Tibial nerve (tissue), 3 donors: ENCODE measurements around the gene CLDN12.

Experiments used
- CTCF ChIP-seq, 5 experiments: fragments of 200-600 bp in 3 of 5; fragments of 450-650 bp in 2 of 5; sonication (generic) in 3 of 5; IDR thresholded peaks; one replicate each; pipeline ENCODE4 v1.5.1; 2016 to 2019; ENCODE audit warnings: antibody characterized with exemption in 5 of 5, mild to moderate bottlenecking in 3 of 5, moderate library complexity in 2 of 5
- POLR2A ChIP-seq, 2 donors: fragments of 450-650 bp; IDR thresholded peaks; one replicate each; pipeline ENCODE4 v1.6.1; 2017; ENCODE audit warnings: antibody characterized with exemption in 2 of 2, mild to moderate bottlenecking in 2 of 2, moderate library complexity in 2 of 2

GRCh38 chr7:90413185-90413528, 9.9 kb downstream of the CLDN12 start:
- TF ChIP-seq CTCF (IDR thresholded peaks at IDR 0.05): no peak
- TF ChIP-seq POLR2A (IDR thresholded peaks at IDR 0.05): no peak
